NCI-H748 treated with DMSO at 0.1 percent for 48 hours (cell line): ENCODE measurements around the gene UPF3A.
A peak's percentile ranks its signal among the peaks of the same experiment; 100 is the strongest.
"Not testable (repeated sequence)": the region's sequence is repeated elsewhere in the genome, so short reads cannot be mapped to it uniquely, and the experiment has no call there.

Experiments
- DNase-seq: peaks from one replicate; lab custom pipeline; 2025; lab: John Stamatoyannopoulos, UW

Gene UPF3A, protein sequence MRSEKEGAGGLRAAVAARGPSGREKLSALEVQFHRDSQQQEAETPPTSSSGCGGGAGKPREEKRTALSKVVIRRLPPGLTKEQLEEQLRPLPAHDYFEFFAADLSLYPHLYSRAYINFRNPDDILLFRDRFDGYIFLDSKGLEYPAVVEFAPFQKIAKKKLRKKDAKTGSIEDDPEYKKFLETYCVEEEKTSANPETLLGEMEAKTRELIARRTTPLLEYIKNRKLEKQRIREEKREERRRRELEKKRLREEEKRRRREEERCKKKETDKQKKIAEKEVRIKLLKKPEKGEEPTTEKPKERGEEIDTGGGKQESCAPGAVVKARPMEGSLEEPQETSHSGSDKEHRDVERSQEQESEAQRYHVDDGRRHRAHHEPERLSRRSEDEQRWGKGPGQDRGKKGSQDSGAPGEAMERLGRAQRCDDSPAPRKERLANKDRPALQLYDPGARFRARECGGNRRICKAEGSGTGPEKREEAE

DNA sequence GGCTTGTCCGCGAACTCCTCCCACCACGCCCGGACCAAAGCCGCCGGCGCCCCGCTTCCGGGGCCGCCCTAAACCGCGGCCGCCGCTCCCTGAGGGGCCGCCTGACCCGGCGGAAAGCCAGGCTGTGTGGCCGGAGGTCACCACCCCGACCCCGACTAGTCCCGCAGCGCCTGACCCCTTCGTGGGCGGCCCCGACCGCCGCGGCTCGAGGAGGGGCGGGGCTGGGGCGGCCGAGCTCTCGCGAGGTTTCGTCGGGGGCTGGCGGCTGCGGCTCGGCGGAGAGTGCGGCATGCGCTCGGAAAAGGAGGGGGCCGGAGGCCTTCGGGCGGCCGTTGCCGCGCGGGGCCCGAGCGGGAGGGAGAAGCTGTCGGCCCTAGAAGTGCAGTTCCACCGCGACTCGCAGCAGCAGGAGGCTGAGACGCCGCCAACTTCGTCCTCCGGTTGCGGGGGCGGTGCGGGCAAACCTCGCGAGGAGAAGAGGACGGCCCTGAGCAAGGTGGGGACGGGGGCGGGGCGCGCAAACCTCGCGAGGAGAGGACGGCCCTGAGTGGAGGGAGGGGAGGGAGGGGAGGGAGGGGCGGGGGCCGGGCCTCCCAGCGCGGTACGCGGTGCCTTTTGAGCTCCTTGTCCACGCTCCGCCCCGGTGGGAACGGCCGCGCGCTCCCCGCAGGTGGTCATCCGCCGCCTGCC, at the start of gene UPF3A:
Gene UPF3A, plus strand, starts transcription at position 251 of the 690 bp plus-strand sequence. Its CDS starts 39 bp downstream, at position 290.
- peak; percentile 70 for DNase-seq

DNA sequence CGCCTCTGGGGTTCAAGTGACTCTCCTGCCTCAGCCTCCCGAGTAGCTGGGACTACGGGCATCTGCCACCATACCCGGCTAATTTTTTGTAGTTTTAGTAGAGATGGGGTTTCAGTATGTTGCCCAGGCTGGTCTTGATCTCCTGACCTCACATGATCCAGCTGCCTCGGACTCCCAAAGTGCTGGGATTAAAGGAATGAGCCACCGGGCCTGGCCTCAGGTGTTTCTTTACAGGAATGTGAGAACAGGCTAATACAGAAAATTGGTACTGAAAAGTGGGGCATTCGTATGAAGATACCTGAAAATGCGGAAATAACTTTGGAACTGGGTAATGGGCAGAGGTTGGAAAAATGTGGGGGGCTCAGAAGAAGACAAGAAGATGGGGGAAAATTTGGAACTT, 49.5 kb upstream of the UPF3A start:
- DNase-seq = no peak

DNA sequence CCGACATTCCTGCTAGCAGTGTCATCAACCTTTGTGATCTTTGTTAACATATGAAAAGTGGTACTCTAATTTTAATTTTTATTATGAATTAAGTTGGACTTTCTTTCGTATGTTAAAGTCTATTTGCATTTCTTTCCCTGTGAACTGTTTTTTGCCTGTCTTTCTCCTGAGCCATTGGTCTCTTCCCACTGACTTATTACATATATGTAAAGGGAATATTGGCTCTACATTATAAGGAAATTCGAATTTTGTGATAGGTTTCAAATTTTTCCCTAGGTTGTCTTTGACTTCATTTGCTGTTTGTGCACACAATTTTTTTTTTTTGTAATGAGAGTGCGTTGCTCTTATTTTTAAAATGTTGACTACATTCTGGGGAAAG, 47.1 kb upstream of the UPF3A start:
- no peak for DNase-seq

DNA sequence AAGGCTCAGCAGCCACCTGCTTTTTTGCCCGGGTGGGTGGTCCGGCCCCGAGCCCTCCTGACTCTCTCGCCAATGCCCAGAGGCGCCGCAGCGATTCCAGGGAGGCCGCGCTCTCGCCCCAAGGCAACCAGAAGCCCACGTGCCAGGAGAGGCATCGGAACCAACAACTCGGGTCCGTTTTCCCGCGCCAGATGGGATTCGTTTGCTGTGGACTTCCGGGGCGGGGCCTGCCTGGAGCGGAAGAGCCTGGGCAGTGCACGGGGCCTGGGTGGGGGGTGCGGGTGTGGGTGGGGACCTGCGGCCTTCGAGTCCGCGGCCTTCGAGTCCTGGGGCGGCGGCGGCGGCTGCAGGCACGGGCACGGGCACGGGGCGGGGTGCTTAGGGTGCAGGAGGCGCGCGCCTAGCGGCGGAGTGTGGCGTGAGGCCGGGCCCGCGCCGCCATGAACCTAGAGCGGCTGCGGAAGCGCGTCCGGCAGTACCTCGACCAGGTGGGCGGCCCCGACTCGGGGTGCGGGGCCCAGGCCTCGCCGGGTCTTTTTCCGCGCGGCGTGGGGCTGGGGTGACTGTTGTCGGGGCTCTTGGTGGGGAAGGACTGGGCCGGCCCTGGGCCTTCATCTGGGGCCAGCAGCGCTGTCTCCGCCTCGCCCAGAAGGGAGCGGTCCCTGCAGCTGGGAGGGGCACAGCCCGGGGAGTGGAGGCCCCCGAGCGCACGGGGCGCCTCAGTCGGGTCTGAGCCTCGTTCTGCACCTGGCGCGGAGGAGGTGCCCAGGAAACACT, 46.6 kb upstream of the UPF3A start, which contains the start of gene CDC16:
Gene CDC16, plus strand, starts transcription at position 253 of the 777 bp plus-strand sequence. Its CDS starts 188 bp downstream, at position 441.
- DNase-seq = peak; percentile 76

DNA sequence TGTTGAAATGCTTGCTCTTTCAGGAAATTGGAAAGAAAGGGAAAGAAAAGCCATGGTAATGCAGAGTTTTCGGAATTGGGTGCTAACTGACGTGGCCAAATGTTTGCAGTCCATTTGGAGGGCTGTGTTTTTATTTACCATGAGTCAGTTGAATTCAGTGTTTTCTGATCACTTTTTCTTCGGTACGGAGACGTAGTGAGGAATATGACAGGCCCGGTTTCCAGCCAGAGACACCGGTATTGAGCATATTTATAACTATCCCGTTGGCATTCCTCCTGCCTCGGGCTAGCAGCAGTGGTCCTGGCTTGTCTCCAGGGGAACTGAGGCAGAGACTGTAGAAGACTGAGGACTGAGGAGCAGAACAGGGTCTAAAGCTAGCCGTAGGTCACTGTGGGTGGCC, 45.7 kb upstream of the UPF3A start:
- DNase-seq = no peak

DNA sequence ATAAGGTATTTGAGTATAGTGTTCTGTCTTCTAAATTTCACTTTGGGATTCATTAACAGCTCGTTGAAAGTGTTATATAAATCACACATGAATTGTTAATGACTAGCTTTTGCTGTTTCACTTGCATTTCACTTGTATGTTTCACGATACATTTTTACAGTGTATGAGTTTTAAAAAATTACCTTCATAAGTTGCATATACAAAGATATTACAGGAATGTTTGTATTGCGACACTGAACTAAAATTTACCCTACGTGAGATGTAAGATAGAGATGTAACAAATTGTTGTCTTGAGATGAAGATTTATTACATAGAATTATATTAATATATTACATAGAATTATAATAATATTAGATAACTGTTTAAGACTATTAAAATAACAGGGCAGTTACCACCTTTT, 45.2 kb upstream of the UPF3A start:
- DNase-seq = no peak

DNA sequence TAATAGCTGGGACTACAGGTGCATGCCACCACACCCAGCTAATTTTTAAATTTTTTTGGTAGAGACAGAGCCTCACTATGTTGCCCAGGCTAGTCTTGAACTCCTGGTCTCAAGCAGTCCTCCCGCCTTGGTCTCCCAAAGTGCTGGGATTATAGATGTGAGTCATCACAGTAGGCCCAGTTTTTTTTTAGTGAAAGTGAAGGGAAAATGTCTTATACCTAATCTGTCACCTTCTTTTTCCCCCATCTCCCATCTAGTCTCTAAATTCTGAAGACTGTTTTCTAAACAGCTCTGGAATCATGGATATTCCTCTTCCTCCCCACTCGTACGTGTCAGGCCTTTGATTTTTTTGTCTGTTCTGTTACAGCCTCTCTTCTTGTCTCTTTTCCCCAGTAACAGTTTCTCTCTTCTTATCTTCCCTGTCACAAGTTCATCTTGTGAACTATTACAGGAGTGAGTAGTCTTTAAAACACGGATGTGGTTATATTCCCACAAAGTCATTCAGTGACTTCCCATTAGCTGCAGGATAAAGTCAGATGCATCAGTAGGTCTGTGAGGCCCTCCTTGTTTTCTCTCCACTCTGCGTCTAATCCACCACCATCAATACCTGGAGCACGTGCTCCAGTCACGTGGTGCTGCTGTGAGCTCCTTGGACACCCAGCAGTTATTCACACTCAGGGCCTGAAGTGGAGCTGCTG, 43.8 kb upstream of the UPF3A start:
- DNase-seq = no peak

DNA sequence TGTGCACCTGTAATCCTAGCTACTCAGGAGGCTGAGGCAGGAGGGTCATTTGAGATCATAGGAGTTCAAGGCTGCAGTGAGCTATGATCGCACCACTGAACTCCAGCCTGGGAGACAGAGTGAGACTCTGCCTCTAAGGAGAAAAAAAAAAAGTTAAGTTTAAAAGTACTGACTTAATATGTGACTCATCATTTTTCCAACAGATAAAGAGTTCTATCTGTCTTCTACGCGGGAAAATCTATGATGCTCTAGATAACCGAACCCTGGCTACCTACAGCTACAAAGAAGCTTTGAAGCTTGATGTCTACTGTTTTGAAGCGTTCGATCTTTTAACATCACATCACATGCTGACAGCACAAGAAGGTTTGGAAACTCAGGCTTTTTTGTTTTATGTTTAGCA, 39.5 kb upstream of the UPF3A start:
- DNase-seq = no peak

DNA sequence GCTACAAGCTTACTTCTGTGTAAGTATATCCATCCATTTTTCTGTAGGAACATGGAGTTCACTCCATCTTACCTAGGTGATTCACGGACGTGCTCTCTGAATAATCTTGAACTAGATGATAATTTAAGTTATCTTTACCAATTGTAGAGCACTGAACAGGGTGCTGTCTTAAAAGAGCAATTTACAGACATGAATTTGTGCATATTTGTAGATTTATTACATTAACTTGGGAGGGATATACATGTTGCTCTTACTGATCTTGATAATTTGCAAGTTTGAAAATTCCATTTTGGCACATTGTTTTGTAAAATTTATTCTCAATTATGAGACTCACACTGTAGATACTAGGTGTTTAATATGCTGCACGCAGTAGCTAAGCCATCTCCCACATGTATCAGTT, 37.4 kb upstream of the UPF3A start:
- DNase-seq = no peak

DNA sequence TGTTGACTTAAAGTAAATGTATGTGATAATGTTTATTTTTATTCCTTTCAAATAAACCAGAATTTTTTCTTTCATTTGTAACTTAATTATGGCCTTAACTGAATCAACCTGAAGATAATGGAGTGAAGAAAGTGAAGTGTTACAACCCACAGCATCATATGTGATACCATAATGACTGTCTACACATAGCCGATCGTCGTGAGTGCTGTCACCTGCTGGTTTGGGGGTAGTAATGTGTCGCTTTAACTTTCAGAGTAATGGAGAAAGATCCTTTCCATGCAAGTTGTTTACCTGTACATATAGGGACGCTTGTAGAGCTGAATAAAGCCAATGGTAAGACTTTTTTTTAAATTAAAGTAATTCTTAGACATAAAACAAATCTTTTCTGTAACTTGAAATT, 36.8 kb upstream of the UPF3A start:
- no peak for DNase-seq

DNA sequence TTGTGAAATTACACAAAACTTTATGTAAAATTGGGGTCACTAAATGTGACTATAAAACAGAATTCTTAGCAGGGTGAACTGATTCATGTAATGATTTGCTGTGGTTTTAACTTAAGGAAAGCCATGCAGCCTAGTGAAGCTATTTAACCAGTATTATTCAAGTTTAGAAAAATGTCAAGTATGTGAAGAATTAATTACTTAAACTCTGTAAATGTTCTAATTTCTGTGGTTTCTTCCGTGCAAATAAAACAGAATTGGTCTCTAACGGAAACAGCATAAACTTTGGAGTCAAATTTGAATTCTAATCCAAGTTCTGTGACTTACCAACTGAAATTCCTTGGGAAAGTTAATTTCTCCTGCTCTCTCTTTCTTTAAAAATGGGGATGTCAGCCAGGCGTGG, 33.4 kb upstream of the UPF3A start:
- DNase-seq = no peak

DNA sequence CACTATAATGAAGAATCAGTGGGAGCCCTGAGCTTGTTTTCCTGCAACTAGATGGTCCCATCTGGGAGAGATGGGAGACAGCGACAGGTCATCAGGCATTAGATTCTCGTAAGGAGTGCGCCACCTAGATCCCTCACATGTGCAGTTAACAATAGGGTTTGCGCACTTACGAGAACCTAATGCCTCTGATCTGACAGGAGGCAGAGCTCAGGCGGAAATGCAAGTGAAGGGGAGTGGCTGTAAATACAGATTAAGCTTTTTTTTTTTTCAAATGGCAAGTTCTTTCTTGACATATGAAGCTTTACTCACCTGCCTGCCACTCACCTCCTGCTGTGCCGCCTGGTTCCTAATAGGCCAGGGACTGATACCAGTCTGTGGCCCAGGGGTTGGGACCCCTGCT, 32.3 kb upstream of the UPF3A start:
- DNase-seq = no peak

DNA sequence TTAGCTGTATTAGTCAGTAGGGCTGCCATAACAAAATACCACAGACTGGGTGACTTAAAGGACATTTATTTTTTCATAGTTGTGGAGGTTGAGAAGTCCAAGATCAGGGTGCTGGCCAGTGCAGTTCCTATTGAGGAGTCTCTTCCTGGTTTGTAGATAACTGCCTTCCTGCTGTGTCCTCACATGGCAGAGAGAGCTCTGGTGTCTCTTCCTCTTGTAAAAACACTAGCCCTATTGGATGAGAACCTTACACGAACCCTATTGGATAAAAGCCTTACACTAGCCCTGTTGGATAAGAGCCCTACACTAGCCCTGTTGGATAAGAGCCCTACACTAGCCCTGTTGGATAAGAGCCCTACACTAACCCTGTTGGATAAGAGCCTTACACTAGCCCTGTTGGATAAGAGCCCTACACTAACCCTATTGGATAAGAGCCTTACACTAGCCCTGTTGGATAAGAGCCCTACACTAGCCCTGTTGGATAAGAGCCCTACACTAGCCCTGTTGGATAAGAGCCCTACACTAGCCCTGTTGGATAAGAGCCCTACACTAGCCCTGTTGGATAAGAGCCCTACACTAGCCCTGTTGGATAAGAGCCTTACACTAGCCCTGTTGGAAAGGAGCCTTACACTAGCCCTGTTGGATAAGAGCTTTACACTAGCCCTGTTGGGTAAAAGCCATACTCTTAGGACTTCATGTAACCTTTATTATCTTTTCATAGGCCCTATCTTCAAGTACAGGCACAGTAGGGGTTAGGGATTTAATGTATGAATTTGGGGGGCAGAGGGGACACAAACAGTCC, 29.6 kb upstream of the UPF3A start:
- DNase-seq = not testable (repeated sequence)

DNA sequence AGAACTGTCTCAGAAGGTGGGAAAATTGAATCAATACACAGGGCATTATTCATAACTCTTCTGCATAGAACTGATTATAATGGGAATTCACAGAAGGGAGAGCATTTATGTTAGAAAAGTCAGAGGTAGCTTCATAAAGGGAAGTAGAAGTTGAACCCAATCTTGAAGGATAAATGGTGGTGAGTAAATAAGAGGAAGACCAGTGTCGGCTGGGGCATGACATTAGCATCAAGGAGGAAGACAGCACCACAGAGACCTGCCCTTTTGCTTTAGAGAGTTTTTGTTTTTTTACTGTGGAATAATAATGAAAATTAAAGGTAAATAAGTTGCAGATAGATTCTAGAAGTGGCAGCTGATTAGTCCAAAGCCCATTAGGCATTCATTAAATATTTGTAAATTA, 24.9 kb upstream of the UPF3A start:
- no peak for DNase-seq

DNA sequence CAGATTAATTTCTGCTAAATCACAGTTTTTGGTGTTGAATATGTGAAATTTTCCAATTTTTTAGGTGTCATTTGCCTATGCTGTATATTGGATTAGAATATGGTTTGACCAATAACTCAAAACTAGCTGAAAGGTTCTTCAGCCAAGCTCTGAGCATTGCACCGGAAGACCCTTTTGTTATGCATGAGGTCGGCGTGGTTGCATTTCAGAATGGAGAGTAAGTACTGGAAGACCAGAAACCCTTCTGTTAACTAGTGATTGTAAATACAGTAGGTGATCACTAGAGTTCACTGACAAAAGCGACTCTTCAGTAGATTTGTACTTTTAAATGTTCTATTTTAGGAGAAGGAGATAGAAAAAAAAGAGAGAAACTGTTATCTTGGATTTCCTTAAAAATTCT, 24.4 kb upstream of the UPF3A start:
- no peak for DNase-seq

DNA sequence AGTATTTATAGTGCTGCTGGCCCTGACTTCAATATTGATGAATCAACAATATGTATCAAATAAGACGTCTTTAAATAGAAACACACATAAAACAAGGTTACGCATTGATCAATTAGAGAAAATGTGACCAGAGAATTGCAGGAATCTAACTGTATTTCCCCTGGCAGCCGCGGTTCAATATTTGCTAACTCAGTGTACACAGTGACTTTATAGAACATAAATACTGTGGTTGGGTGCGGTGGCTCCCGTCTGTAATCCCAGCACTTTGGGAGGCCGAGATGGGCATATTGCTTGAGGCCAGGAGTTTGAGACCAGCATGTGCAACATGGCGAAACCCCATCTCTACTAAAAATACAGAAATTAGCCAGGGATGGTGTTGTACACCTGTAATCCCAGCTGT, 22.8 kb upstream of the UPF3A start:
- DNase-seq = no peak

DNA sequence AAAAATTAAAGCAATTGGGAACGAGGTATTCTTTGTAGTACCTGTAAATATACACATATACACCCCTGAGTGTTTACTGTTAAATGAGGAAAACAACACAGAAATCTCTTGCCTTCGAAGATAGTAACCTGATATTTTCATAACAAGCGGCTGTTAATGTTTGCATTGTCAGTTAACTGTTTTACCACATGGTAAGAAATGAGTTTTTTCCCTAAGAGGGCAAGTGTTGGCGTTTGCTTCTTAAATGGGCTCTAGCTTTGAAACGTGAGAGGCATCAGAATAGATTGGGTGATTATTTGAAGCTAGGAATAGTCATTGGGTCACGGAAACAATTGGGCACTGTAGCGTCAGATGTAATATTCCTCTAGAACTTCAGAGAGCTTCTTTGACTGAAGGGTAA, 22.0 kb upstream of the UPF3A start:
- no peak for DNase-seq

DNA sequence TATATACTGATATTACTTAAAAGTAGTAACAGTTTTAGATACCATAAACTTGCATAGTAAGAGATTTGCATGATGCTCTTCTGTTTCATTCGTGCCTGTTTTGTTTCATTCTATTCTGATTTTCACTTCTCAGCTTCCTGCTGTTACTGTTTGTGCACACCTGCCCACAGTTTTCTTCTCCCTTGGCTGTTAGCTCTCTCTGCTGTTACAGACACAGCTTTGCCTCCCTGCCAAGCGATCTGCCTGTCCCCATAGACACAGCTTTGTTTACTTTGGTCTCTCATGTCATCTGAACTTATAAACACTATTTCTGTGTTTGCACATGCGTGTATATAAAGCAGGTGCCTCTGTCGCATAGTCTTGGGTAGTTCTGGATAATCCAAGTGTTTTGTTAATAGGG, 21.4 kb upstream of the UPF3A start:
- DNase-seq = peak; percentile 69

DNA sequence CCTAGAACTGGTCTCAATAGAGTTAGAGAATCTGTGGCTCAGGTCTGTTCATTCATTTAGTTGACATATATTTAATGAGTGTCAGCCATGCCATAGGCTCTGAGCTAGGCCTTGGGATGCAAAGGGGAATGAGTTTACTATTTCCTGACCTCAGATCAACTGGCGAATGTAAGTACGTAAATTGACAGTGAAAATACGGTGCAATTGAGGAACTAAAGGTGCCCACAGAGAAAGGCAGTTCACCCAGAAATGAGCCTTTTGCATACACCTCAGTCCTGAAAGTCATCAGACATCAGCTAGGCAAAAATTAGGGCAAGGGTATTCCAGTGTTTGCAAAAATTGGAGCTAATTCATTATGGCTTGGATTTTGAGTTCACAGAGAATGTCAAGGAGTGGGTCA, 20.6 kb upstream of the UPF3A start:
- no peak for DNase-seq

DNA sequence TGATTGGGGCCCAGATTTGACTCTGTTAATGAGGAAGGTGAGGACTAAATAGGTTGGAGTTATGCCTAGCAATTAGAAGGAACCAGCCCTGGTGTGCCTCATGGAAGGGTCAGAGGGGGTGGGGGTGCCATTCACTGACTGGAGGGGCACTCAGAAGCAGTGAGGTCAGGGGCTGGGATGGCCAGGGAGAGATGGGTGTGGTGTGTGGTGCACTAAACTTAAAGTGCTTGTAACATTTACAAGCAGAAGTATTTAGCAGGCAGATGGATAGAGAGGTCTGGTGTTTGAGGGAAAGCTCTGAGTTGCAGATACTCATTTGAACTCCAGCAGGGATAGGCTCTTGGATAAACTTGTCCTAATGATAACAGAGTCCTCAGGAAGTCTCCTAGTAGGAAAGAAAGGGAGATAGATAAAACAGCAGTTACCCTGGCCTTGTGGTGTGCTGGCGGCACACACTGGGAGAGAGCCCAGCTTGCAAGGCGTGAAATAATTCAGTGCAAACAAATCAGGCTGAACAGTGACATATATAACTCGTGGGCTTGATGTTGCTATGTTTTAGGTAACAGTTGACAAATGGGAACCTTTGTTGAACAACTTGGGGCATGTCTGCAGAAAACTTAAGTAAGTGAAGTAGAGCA, 20.0 kb upstream of the UPF3A start:
- DNase-seq = no peak

DNA sequence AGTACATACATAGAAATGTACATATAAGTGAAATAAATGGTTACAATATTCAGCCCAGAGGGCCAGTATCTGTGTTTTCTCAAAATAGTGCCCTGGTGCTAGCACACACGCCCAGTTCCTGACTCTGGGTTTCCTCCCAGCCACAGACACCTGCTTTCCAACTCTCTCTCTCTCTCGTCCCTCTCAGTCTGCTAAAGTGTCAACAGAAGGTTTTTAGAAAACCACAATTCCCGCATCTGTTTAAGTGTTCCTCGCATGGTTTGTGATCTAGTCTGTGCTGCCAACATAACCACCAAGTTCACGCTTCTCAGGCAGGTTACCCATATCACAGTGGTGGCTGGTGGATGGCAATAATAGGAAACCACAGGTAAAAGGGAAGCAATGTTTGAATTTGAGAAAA, 17.8 kb upstream of the UPF3A start:
- no peak for DNase-seq
